HG03175 (cell line): ENCODE data around the gene RNF20.
A peak's percentile ranks its signal among the peaks of the same experiment; 100 is the strongest.
"Not testable (repeated sequence)": the region's sequence is repeated elsewhere in the genome, so short reads cannot be mapped to it uniquely, and the experiment has no call there.

Experiments used
- ATAC-seq: cut with Tn5 transposase; IDR thresholded peaks from one replicate; pipeline ENCODE4 v1.9.1; 2021; ENCODE audit warnings: mild to moderate bottlenecking, moderate library complexity; ENCODE audit not compliant: unreplicated experiment

RNF20 gene

GRCh38 chr9:101528015-101528414, 5.6 kb upstream of the RNF20 start:
- no peak for ATAC-seq

GRCh38 chr9:101530076-101530711, 3.5 kb upstream of the RNF20 start:
- peak; percentile 47 for ATAC-seq

GRCh38 chr9:101536351-101536750, 2.7 kb downstream of the RNF20 start:
- ATAC-seq = no peak

GRCh38 chr9:101536938-101537337, 3.3 kb downstream of the RNF20 start:
- no peak for ATAC-seq

GRCh38 chr9:101540069-101540468, 6.4 kb downstream of the RNF20 start:
- ATAC-seq = no peak

- no peak for ATAC-seq
Observed at GRCh38 chr9:101543098-101543735, 9.6 kb downstream of the RNF20 start.

GRCh38 chr9:101549472-101550098, 15.9 kb downstream of the RNF20 start:
- not testable (repeated sequence) for ATAC-seq

GRCh38 chr9:101561740-101562139, 28.1 kb downstream of the RNF20 start:
- ATAC-seq = no peak

GRCh38 chr9:101562966-101563365, 29.3 kb downstream of the RNF20 start:
- no peak for ATAC-seq

GRCh38 chr9:101564252-101564651, 30.6 kb downstream of the RNF20 start:
- no peak for ATAC-seq

- ATAC-seq = no peak
Observed at GRCh38 chr9:101566904-101567724, 33.5 kb downstream of the RNF20 start.

GRCh38 chr9:101567725-101568350, 34.2 kb downstream of the RNF20 start:
- no peak for ATAC-seq

GRCh38 chr9:101569741-101570501, 36.3 kb downstream of the RNF20 start:
- ATAC-seq = no peak

- no peak for ATAC-seq
Observed at GRCh38 chr9:101571114-101571513, 37.5 kb downstream of the RNF20 start.

GRCh38 chr9:101572316-101572715, 38.7 kb downstream of the RNF20 start:
- ATAC-seq = no peak

- no peak for ATAC-seq
Observed at GRCh38 chr9:101574731-101575333, 41.2 kb downstream of the RNF20 start.

GRCh38 chr9:101578378-101578777, 44.7 kb downstream of the RNF20 start:
- peak; percentile 71 for ATAC-seq

- ATAC-seq = no peak
Observed at GRCh38 chr9:101579711-101580545, 46.3 kb downstream of the RNF20 start.

GRCh38 chr9:101582553-101582952, 48.9 kb downstream of the RNF20 start:
- ATAC-seq = no peak
